GM19099 (cell line): ENCODE data around the gene MYOM1.

ENCODE experiments used
- POLR2A ChIP-seq: IDR thresholded peaks from 3 replicates; pipeline ENCODE4 v1.6.1; 2011; ENCODE audit warnings: low read depth; ENCODE audit not compliant: insufficient read length; ENCODE audit errors: extremely low read depth

Gene MYOM1

GRCh38 chr18:3138274-3138975 is 81.3 kb downstream of the MYOM1 start:
- TF ChIP-seq POLR2A: no peak

- no peak for TF ChIP-seq POLR2A
Observed at GRCh38 chr18:3135536-3135935, 84.2 kb downstream of the MYOM1 start.

GRCh38 chr18:3132700-3133099 is 87.1 kb downstream of the MYOM1 start:
- TF ChIP-seq POLR2A: no peak

- no peak for TF ChIP-seq POLR2A
Observed at GRCh38 chr18:3130344-3130743, 89.4 kb downstream of the MYOM1 start.

GRCh38 chr18:3129053-3129864 is 90.5 kb downstream of the MYOM1 start:
- no peak for TF ChIP-seq POLR2A

GRCh38 chr18:3126457-3127097 is 93.2 kb downstream of the MYOM1 start:
- TF ChIP-seq POLR2A: no peak

- no peak for TF ChIP-seq POLR2A
Observed at GRCh38 chr18:3124822-3125221, 94.9 kb downstream of the MYOM1 start.

GRCh38 chr18:3122851-3123250 is 96.9 kb downstream of the MYOM1 start:
- no peak for TF ChIP-seq POLR2A

GRCh38 chr18:3121259-3121658 is 98.5 kb downstream of the MYOM1 start:
- TF ChIP-seq POLR2A: no peak

- no peak for TF ChIP-seq POLR2A
Observed at GRCh38 chr18:3120356-3120755, 99.4 kb downstream of the MYOM1 start.

- no peak for TF ChIP-seq POLR2A
Observed at GRCh38 chr18:3119401-3120341, 100.1 kb downstream of the MYOM1 start.

- TF ChIP-seq POLR2A: no peak
Observed at GRCh38 chr18:3118195-3119010, 101.4 kb downstream of the MYOM1 start.

- TF ChIP-seq POLR2A: no peak
Observed at GRCh38 chr18:3117493-3118192, 102.1 kb downstream of the MYOM1 start.
